HG02885 (cell line): ENCODE data around the gene ARFGEF2.
A peak's percentile ranks its signal among the peaks of the same experiment; 100 is the strongest.
"Not testable (repeated sequence)": the region's sequence is repeated elsewhere in the genome, so short reads cannot be mapped to it uniquely, and the experiment has no call there.

ENCODE experiments used
- ATAC-seq: cut with Tn5 transposase; IDR thresholded peaks from one replicate; pipeline ENCODE4 v1.9.1; 2021; ENCODE audit warnings: mild to moderate bottlenecking; ENCODE audit not compliant: unreplicated experiment, poor library complexity

Gene ARFGEF2

GRCh38 chr20:48921168-48921882 lies at the start of gene ARFGEF2:
ARFGEF2 (plus strand) TSS chr20:48921711; CDS start chr20:48921890, 179 bp downstream.
- ATAC-seq, result peak; percentile 86

GRCh38 chr20:48875233-48875913 lies 46.1 kb upstream of the ARFGEF2 start:
- no peak for ATAC-seq

- ATAC-seq, result no peak
Observed at GRCh38 chr20:48875914-48876240, 45.6 kb upstream of the ARFGEF2 start.

GRCh38 chr20:48877304-48877703 lies 44.2 kb upstream of the ARFGEF2 start:
- ATAC-seq, result no peak

- ATAC-seq, result no peak
Observed at GRCh38 chr20:48878534-48879248, 42.8 kb upstream of the ARFGEF2 start.

- ATAC-seq, result no peak
Observed at GRCh38 chr20:48879612-48880245, 41.8 kb upstream of the ARFGEF2 start.

GRCh38 chr20:48880331-48880730 lies 41.2 kb upstream of the ARFGEF2 start:
- no peak for ATAC-seq

- no peak for ATAC-seq
Observed at GRCh38 chr20:48880981-48881657, 40.4 kb upstream of the ARFGEF2 start.

- ATAC-seq, result no peak
Observed at GRCh38 chr20:48885237-48885636, 36.3 kb upstream of the ARFGEF2 start.

GRCh38 chr20:48886194-48886593 lies 35.3 kb upstream of the ARFGEF2 start:
- no peak for ATAC-seq

GRCh38 chr20:48886811-48887210 lies 34.7 kb upstream of the ARFGEF2 start:
- no peak for ATAC-seq

GRCh38 chr20:48888517-48888916 lies 33.0 kb upstream of the ARFGEF2 start:
- not testable (repeated sequence) for ATAC-seq

GRCh38 chr20:48889140-48889790 lies 32.2 kb upstream of the ARFGEF2 start:
- no peak for ATAC-seq

GRCh38 chr20:48891235-48892048 lies 30.1 kb upstream of the ARFGEF2 start:
- ATAC-seq, result no peak

- no peak for ATAC-seq
Observed at GRCh38 chr20:48892049-48892470, 29.5 kb upstream of the ARFGEF2 start.

GRCh38 chr20:48892891-48893290 lies 28.6 kb upstream of the ARFGEF2 start:
- ATAC-seq, result no peak

GRCh38 chr20:48893374-48893773 lies 28.1 kb upstream of the ARFGEF2 start:
- ATAC-seq, result no peak

GRCh38 chr20:48897305-48898010 lies 24.1 kb upstream of the ARFGEF2 start:
- no peak for ATAC-seq
